Activated T-cell treated with anti-CD3 and anti-CD28 coated beads for 1 hour (primary cell): Measurements from ENCODE around the gene C2orf92.
A peak's percentile ranks its signal among the peaks of the same experiment; 100 is the strongest.

Source experiments
- DNase-seq: peaks from one replicate; pipeline ENCODE4 v3.0.0-alpha.2; 2020; ENCODE audit warnings: low read depth

The C2orf92 gene

GRCh38 chr2:97730245-97730644 is 60.7 kb downstream of the C2orf92 start:
- no peak for DNase-seq

- DNase-seq = no peak
Observed at GRCh38 chr2:97731274-97732020, 61.9 kb downstream of the C2orf92 start.

DNA sequence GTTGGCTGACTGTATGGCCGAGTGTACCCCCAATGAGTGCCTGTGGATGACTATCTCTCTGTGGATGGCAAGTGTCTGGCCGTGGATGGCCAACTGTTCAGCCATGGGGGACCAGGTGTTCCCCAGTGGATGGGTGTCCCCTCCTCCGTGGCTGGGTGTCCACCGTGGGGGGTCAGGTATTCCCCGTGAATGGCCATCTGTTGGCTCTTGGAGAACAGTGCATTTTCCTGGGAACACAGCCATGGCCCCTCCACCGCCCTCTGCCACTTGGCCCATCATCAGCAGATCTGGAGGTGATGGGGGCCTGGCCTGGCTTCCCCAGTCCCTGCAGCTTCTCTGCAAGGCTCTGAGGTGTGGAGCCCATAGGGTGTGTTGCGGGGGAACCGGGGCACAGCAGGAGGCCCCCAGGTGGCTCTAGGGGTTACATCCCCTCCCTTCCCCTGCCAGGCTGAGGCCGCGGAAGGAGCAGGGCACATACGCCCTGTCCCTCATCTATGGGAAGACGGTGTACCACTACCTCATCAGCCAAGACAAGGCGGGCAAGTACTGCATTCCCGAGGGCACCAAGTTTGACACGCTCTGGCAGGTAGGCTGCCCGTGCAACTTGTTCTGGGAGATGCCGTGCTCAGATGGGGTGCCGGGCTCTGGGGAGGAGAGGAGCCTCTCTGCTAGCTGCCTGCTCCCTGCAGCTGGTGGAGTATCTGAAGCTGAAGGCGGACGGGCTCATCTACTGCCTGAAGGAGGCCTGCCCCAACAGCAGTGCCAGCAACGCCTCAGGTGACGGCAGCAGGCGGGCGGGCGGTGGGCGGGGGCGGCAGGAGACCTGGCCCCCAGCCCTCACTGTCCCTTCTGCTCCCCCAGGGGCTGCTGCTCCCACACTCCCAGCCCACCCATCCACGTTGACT is 63.2 kb downstream of the C2orf92 start:
- no peak for DNase-seq

- DNase-seq = no peak
Observed at GRCh38 chr2:97733341-97734035, 64.0 kb downstream of the C2orf92 start.

GRCh38 chr2:97734061-97735051 is 64.8 kb downstream of the C2orf92 start:
- no peak for DNase-seq

- DNase-seq = no peak
Observed at GRCh38 chr2:97735161-97735561, 65.6 kb downstream of the C2orf92 start.

DNA sequence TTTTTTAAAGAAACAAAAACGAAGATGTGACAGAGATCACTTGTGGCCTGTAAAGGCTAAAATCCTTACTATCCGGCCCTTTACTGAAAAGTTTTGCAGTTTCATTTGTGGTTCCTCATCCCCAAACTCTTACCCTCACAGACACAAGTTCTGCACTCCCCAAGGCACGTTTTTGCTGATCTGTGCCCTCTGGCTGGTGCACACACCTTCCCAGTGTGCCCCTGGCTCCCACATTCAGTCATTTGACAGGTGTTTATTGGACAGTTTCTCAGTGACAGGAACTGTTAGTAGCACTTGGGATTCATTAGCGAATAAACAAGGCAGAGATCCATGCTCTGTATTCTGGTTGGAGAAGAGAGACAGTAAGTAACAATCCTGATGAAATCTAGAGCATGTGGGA is 66.7 kb downstream of the C2orf92 start:
- DNase-seq = no peak

GRCh38 chr2:97736608-97737330 is 67.3 kb downstream of the C2orf92 start:
- no peak for DNase-seq

DNA sequence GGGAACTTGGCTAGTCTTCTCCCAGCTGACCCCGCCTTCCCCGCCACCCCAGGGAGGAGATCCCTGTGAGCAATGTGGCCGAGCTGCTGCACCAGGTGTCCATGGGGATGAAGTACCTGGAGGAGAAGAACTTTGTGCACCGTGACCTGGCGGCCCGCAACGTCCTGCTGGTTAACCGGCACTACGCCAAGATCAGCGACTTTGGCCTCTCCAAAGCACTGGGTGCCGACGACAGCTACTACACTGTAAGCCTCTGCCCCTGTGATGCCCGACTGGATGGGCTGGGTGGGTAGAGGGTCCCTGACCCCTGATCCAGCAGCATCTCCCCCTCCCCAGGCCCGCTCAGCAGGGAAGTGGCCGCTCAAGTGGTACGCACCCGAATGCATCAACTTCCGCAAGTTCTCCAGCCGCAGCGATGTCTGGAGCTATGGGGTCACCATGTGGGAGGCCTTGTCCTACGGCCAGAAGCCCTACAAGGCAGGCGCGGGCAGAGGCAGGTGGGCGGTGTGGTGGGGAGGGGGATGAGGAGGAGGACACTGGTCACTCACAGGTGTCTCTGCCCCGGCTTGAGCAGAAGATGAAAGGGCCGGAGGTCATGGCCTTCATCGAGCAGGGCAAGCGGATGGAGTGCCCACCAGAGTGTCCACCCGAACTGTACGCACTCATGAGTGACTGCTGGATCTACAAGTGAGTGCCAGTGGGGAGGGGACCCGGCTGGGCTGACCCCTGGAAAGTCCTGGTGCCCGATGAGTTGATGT is 68.1 kb downstream of the C2orf92 start:
- DNase-seq = no peak

DNA sequence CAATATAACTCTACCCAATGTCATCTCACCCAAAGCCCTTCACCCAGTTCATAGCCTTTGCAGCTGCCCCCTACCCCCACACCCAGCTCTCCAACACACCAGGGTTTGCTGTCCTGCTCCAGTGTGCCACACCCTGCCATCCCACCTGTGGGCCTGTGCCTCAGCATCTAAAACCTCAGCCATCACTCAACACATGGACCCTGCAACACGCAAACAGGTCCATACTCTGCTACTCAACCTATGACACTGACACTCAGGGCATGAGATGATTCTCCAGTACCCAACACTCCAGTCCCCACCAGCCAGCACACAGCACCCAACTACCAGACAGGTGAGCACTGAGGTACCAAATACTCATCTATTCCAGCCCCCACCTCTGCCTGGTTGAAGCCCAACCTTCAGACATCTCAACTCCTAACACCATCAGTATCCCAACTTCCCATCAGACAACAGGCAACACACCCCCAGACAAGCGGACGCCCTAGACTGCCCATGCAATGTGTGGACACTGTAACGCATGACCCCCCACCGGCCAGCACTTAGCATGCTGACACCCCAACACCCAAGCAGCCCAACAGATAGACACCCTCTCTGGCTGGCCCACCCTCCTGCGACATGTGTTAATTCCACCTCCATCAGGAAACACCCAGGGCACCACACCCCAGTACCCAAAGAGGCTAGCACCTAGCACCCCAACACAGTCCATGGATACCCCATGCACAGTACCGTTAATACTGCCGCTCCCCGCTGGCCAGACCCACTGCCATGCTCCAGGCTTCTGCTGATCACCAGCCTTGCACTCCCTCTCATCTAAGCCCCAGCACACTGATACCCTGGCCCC is 68.9 kb downstream of the C2orf92 start:
- no peak for DNase-seq

DNA sequence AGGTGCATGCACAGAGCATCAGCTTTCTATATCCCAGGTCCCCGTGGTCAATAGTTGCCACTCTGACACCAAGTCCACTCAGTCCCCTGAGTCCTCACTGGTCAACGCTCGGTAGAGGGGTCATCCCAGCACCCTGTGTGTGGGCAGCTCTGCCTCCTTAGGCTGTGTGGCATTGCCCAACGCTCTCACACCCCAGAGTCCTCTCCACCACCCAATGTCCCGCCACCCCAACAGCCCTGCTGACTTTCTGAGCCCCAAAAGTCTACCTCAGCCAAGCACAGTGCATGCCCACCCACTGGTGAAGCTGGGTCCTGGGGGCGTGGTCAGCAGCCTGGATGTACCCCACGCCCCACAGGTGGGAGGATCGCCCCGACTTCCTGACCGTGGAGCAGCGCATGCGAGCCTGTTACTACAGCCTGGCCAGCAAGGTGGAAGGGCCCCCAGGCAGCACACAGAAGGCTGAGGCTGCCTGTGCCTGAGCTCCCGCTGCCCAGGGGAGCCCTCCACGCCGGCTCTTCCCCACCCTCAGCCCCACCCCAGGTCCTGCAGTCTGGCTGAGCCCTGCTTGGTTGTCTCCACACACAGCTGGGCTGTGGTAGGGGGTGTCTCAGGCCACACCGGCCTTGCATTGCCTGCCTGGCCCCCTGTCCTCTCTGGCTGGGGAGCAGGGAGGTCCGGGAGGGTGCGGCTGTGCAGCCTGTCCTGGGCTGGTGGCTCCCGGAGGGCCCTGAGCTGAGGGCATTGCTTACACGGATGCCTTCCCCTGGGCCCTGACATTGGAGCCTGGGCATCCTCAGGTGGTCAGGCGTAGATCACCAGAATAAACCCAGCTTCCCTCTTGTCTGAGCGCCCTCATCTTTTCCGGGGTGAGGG is 69.7 kb downstream of the C2orf92 start:
- no peak for DNase-seq

- DNase-seq = no peak
Observed at GRCh38 chr2:97739893-97740245, 70.4 kb downstream of the C2orf92 start.

DNA sequence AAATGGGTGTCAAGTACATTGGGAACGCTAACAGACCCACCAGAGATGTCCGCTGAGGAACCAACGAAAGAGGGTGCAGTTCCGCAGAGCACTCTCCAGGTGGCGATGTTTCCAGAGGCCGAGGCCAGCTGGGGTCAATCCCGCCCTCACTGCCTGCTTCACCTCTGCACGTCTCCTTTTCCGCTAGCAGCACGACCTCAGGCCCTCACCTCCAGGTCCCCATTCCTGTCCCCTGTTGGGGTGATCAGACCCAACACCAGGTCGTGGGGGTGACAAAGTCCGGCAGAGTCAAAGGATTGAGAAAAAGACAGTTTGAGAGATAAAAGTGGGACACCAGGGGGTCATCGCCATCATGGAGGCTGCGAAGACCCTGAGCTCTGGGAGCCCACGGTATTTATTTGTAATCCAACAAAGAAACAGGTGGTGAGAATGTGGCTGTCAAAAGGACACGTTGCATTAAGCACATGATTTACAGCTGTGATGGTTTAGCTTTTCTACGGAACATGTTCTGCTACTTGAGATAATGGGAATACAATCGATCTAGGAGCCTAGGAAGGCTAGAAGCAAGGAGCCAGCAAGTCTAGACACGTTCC is 71.2 kb downstream of the C2orf92 start:
- DNase-seq = peak; percentile 27

DNA sequence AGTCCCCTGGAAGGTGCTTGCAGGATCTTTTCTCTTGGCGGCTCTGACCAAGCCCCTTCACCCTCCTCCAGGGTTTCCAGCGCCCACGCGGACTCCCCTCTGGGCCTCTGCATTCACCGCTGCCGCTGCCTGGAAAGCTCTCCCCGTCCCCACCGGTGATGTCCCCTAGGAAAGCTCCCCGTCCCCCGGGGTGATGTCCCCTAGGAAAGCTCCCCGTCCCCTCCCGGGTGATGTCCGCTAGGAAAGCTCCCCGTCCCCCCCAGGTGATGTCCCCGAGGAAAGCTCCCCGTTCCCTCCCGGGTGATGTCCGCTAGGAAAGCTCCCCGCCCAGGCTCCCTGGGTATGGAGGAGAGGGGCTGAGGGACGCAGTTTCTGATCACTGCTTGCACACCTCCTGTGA is 71.7 kb downstream of the C2orf92 start:
- no peak for DNase-seq

DNA sequence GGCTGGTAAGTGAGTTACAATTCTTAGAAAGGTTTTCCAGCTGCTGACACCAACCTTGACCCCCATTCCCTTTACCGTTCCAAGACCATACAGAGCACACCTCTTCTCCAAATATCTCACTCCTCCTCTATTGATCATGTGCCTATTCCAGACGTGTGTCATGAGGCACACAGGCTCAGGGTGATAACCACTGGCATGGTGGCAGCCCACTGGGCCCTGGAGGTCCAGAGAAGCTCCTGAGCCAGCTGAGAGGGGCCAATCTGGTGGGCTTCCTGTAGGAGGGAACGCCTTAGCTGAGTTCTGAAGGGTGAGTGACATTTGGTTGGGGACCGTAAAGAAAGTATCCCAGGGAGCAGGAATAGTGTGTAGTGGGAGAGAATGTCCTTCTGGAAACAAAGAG is 72.2 kb downstream of the C2orf92 start:
- DNase-seq = no peak

GRCh38 chr2:97742381-97742847 is 72.9 kb downstream of the C2orf92 start:
- DNase-seq = no peak

GRCh38 chr2:97743913-97744312 is 74.4 kb downstream of the C2orf92 start:
- no peak for DNase-seq
